A549 (cell line): ENCODE results near the gene VAMP4. TPM values are rescaled to one million over a fixed set of nuclear protein-coding genes. Genes with fewer than 3 reads are reported as not detected.

Source experiments
- ATAC-seq, 2 experiments: fragments of 200-7000 bp in 1 of 2; fragments of >200 bp in 1 of 2; cut with Nextera tagmentation in 1 of 2; cut with Tn5 transposase in 1 of 2; 3 replicates each; pipeline versions ENCODE4 v1.8.0 to v1.9.1; 2018 to 2020; ENCODE audit warnings: mild to moderate bottlenecking in 1 of 2, moderate library complexity in 1 of 2
- CTCF ChIA-PET: fragments of 300-600 bp; sonication (Branson Sonifier 250); formaldehyde crosslinking; extraction: SDS; loops from one replicate; lab custom pipeline; 2021; ENCODE audit warnings: antibody characterized with exemption, inconsistent platforms; lab: Yijun Ruan, JAX
- POLR2A ChIA-PET: fragments of 350-600 bp; formaldehyde crosslinking; extraction: SDS; loops from one replicate; lab custom pipeline; 2021; ENCODE audit warnings: antibody characterized with exemption, inconsistent platforms; lab: Yijun Ruan, JAX
- DNase-seq, 2 experiments: peaks; one replicate each; pipeline versions ENCODE4 v3.0.0 to v3.0.0-alpha.2; 2011 to 2016; ENCODE audit warnings: low read depth in 1 of 2, low spot score in 1 of 2
- FAIRE-seq: peaks from 2 replicates; lab custom pipeline; 2011; peaks lifted over from hg19 to GRCh38; lab: Jason Lieb, UNC
- H3K27ac ChIP-seq, 2 experiments: fragments of >200 bp; sonication (Bioruptor Twin); formaldehyde crosslinking; 3 replicates each; pipeline ENCODE4 v1.5.1; 2016 to 2017
- H3K4me1 ChIP-seq: fragments of >200 bp; sonication (Bioruptor Twin); formaldehyde crosslinking; 3 replicates; pipeline ENCODE4 v1.6.1; 2016
- H3K4me2 ChIP-seq: fragments of >200 bp; sonication (Bioruptor Twin); formaldehyde crosslinking; 3 replicates; pipeline ENCODE4 v1.6.1; 2016
- H3K4me3 ChIP-seq: fragments of >200 bp; sonication (Bioruptor Twin); formaldehyde crosslinking; 3 replicates; pipeline ENCODE4 v1.5.1; 2016
- H3K9me3 ChIP-seq: fragments of >200 bp; sonication (Bioruptor Twin); formaldehyde crosslinking; 3 replicates; pipeline ENCODE4 v1.6.1; 2016
- ATOH8 ChIP-seq: fragments of 250-450 bp; sonication (Bioruptor Pico); IDR thresholded peaks from 2 replicates; pipeline ENCODE4 v1.5.0; 2020; ENCODE audit warnings: low read depth, mild to moderate bottlenecking, moderate library complexity
- CBX2 ChIP-seq: fragments of 200-600 bp; sonication (generic); IDR thresholded peaks from 2 replicates; pipeline ENCODE4 v1.6.1; 2016; ENCODE audit warnings: low read depth, mild to moderate bottlenecking, borderline replicate concordance
- CEBPB ChIP-seq, 2 experiments: fragments of >200 bp in 1 of 2; sonication (Bioruptor Twin) in 1 of 2; formaldehyde crosslinking in 1 of 2; IDR thresholded peaks; 2 replicates each; pipeline ENCODE4 v1.6.1; 2012 to 2016
- CHD2 ChIP-seq: fragments of 150-350 bp; IDR thresholded peaks from 2 replicates; pipeline ENCODE4 v1.6.1; 2014; ENCODE audit warnings: low read length; ENCODE audit not compliant: partially characterized antibody
- CHD4 ChIP-seq: fragments of 200-600 bp; sonication (generic); IDR thresholded peaks from 2 replicates; pipeline ENCODE4 v1.6.1; 2016; ENCODE audit warnings: antibody characterized with exemption, mild to moderate bottlenecking, borderline replicate concordance
- E2F6 ChIP-seq: IDR thresholded peaks from 2 replicates; pipeline ENCODE4 v1.6.1; 2012; ENCODE audit warnings: low read depth, borderline replicate concordance
- EHMT2 ChIP-seq: fragments of 200-600 bp; sonication (generic); IDR thresholded peaks from 2 replicates; pipeline ENCODE4 v1.6.1; 2016; ENCODE audit warnings: antibody characterized with exemption, low read depth, mild to moderate bottlenecking, moderate library complexity
- EP300 ChIP-seq, 2 experiments: fragments of >200 bp; sonication (Bioruptor Twin); formaldehyde crosslinking; IDR thresholded peaks; 2 replicates in 1 of 2; 3 replicates in 1 of 2; pipeline ENCODE4 v1.6.1; 2016 to 2017
- ESRRA ChIP-seq: fragments of 150-350 bp; IDR thresholded peaks from 2 replicates; pipeline ENCODE4 v1.6.1; 2014; ENCODE audit warnings: mild to moderate bottlenecking, low read length, borderline replicate concordance
- GATA3 ChIP-seq: IDR thresholded peaks from 2 replicates; pipeline ENCODE4 v1.6.1; 2012; ENCODE audit warnings: borderline replicate concordance
- HES2 ChIP-seq: fragments of >200 bp; sonication (Bioruptor Twin); formaldehyde crosslinking; IDR thresholded peaks from 2 replicates; pipeline ENCODE4 v1.6.1; 2016
- HEYL ChIP-seq: fragments of 250-450 bp; sonication (Bioruptor Pico); IDR thresholded peaks from 2 replicates; pipeline ENCODE4 v1.8.0; 2021; ENCODE audit warnings: mild to moderate bottlenecking, moderate library complexity
- JUN ChIP-seq, 2 experiments: fragments of >200 bp; sonication (Bioruptor Twin); formaldehyde crosslinking; IDR thresholded peaks; 2 replicates in 1 of 2; 3 replicates in 1 of 2; pipeline ENCODE4 v1.6.1; 2016 to 2017
- KDM1A ChIP-seq: fragments of 200-600 bp; sonication (generic); IDR thresholded peaks from 2 replicates; pipeline ENCODE4 v1.6.1; 2016; ENCODE audit warnings: low read depth, mild to moderate bottlenecking
- KDM5A ChIP-seq: fragments of 200-600 bp; sonication (generic); IDR thresholded peaks from 2 replicates; pipeline ENCODE4 v1.6.1; 2016; ENCODE audit warnings: antibody characterized with exemption, mild to moderate bottlenecking
- MYC ChIP-seq: IDR thresholded peaks from 2 replicates; pipeline ENCODE4 v1.6.1; 2012; ENCODE audit warnings: mild to moderate bottlenecking, inconsistent platforms, low read length, improper control_type of control experiment, borderline replicate concordance
- NPAS2 ChIP-seq: fragments of 250-450 bp; sonication (Bioruptor Pico); IDR thresholded peaks from 2 replicates; pipeline ENCODE4 v1.8.0; 2022; ENCODE audit warnings: mild to moderate bottlenecking, moderate library complexity, borderline replicate concordance
- NR3C1 ChIP-seq: fragments of >200 bp; sonication (Bioruptor Twin); formaldehyde crosslinking; IDR thresholded peaks from 3 replicates; pipeline ENCODE4 v1.6.1; 2017
- POLR2A ChIP-seq: IDR thresholded peaks from 2 replicates; pipeline ENCODE4 v1.6.1; 2012; ENCODE audit warnings: mild to moderate bottlenecking, low read length
- RARB ChIP-seq: fragments of 250-450 bp; sonication (Bioruptor Pico); IDR thresholded peaks from 2 replicates; pipeline ENCODE4 v1.8.0; 2021; ENCODE audit warnings: mild to moderate bottlenecking, moderate library complexity
- REST ChIP-seq: fragments of 200-600 bp; sonication (generic); IDR thresholded peaks from 2 replicates; pipeline ENCODE4 v1.6.1; 2016; ENCODE audit warnings: antibody characterized with exemption, mild to moderate bottlenecking, moderate library complexity
- SMC3 ChIP-seq: fragments of >200 bp; sonication (Bioruptor Twin); formaldehyde crosslinking; IDR thresholded peaks from 3 replicates; pipeline ENCODE4 v1.6.1; 2018; ENCODE audit warnings: inconsistent platforms
- TP53 ChIP-seq: fragments of 250-450 bp; sonication (Bioruptor Pico); IDR thresholded peaks from 2 replicates; pipeline ENCODE4 v1.5.0; 2021; ENCODE audit warnings: mild to moderate bottlenecking, moderate library complexity
- WGBS: methylation state at CpG from one replicate; pipeline ENCODE4 v1.1.6; 2017; ENCODE audit errors: missing lambda C conversion rate; 5-methylcytosine and 5-hydroxymethylcytosine counted together
- polyA plus RNA-seq, 4 experiments: library from polyadenylated mRNA; depleted of rRNA in 3 of 4; stranded (reverse); fragments of >200 nt; fragmentation: RNase III in 1 of 4; extraction: RNeasy Plus Mini Kit Qiagen cat#74134 plus additional on column Dnase treatment in 1 of 4; gene quantifications; 2 replicates in 3 of 4; 3 replicates in 1 of 4; pipeline ENCODE4 v1.2.3, GENCODE V29; 2011 to 2017

The VAMP4 gene
- polyA plus RNA-seq, 2 of the 4 experiments (the other 2 are of a cell fraction): 4.3 to 9.3 TPM

GRCh38 chr1:171754353-171754705 lies 12.5 kb upstream of the VAMP4 start:
- ChIA-PET POLR2A (no interaction called here), CTCF (no interaction called here)
- Histone ChIP-seq H3K27ac (no peak overlapping the region), H3K4me2 (no peak overlapping the region), H3K9me3 (peaks cover 8% of the 10 kb centered on the region; the same call in 2 of the 3 replicates), H3K4me1 (no peaks in the 10 kb centered on the region), H3K4me3 (no peak overlapping the region)
- no peak for TF ChIP-seq REST
- TF ChIP-seq SMC3: no peak
- no peak for TF ChIP-seq NPAS2
- no peak for TF ChIP-seq CHD4
- TF ChIP-seq EP300 (IDR thresholded peaks at IDR 0.05): no peak
- TF ChIP-seq TP53 (CRISPR knock-in tag): no peak
- TF ChIP-seq HEYL (CRISPR knock-in tag): no peak
- TF ChIP-seq CEBPB (IDR thresholded peaks at IDR 0.05): no peak
- no peak for TF ChIP-seq KDM1A
- no peak for TF ChIP-seq ESRRA
- TF ChIP-seq RARB (CRISPR knock-in tag): no peak
- TF ChIP-seq NR3C1: no peak
- no peak for TF ChIP-seq ATOH8 (CRISPR knock-in tag)
- no peak for TF ChIP-seq JUN (IDR thresholded peaks at IDR 0.05)
- ATAC-seq (no peak), DNase-seq (no peak), FAIRE-seq (no peak)
- WGBS: 67% methylated on average over 4 of the region's 4 CpGs

GRCh38 chr1:171753685-171754352 lies 12.0 kb upstream of the VAMP4 start:
- WGBS: 40% methylated on average over 4 of the region's 4 CpGs
- no peak overlapping the region for H3K4me2 ChIP-seq
- no peak for DNase-seq
- POLR2A ChIA-PET: no interaction called here
- H3K4me1 ChIP-seq: no peaks in the 10 kb centered on the region
- no peak overlapping the region for H3K27ac ChIP-seq
- no peak for ATAC-seq
- no peak overlapping the region for H3K4me3 ChIP-seq
- CTCF ChIA-PET: no interaction called here
- no peak for FAIRE-seq
- H3K9me3 ChIP-seq: peaks cover 8% of the 10 kb centered on the region; the same call in 2 of the 3 replicates
- no peak for TF ChIP-seq EHMT2
- TF ChIP-seq KDM5A: no peak
- no peak for TF ChIP-seq CHD2
- no peak for TF ChIP-seq CEBPB (IDR thresholded peaks at IDR 0.05)
- no peak for TF ChIP-seq JUN (IDR thresholded peaks at IDR 0.05)
- TF ChIP-seq MYC: no peak
- TF ChIP-seq GATA3: no peak
- TF ChIP-seq ATOH8 (CRISPR knock-in tag): no peak
- no peak for TF ChIP-seq POLR2A
- no peak for TF ChIP-seq CBX2
- no peak for TF ChIP-seq HES2
- no peak for TF ChIP-seq E2F6
